CD14-positive monocyte (primary cell): Measurements from ENCODE around the gene NT5E. TPM values are rescaled to one million over a fixed set of nuclear protein-coding genes. Genes with fewer than 3 reads are reported as not detected.

ENCODE experiments used
- DNase-seq, 3 donors: peaks; one replicate each; pipeline ENCODE4 v3.0.0-alpha.2; 2011 to 2022
- H2AFZ ChIP-seq: 2 replicates; pipeline ENCODE4 v1.6.0; 2012; ENCODE audit warnings: mild to moderate bottlenecking, low read depth, low read length, inconsistent platforms; ENCODE audit not compliant: insufficient read depth, poor library complexity, severe bottlenecking
- H3K27ac ChIP-seq, 2 donors: 1 replicate in 1 of 2; 2 replicates in 1 of 2; pipeline ENCODE4 v1.5.1; 2012 to 2013; ENCODE audit warnings: low read length in 2 of 2, control low read depth in 1 of 2, inconsistent platforms in 1 of 2, low read depth in 1 of 2, mild to moderate bottlenecking in 1 of 2
- H3K27me3 ChIP-seq, 2 donors: one replicate each; pipeline versions ENCODE4 v1.6.0 to v1.6.1; 2011 to 2013; ENCODE audit warnings: low read length in 2 of 2; ENCODE audit not compliant: control insufficient read depth in 2 of 2, insufficient read depth in 2 of 2
- H3K36me3 ChIP-seq, 2 donors: replicated peaks in 1 of 2; 1 replicate in 1 of 2; 2 replicates in 1 of 2; pipeline versions ENCODE4 v1.5.1 to v1.6.1; 2012 to 2013; ENCODE audit warnings: low read length in 2 of 2, control low read depth in 1 of 2, inconsistent platforms in 1 of 2, mild to moderate bottlenecking in 1 of 2; ENCODE audit not compliant: insufficient read depth in 2 of 2, control insufficient read depth in 1 of 2
- H3K4me1 ChIP-seq, 2 donors: 1 replicate in 1 of 2; 2 replicates in 1 of 2; pipeline versions ENCODE4 v1.5.1 to v1.6.1; 2012 to 2013; ENCODE audit warnings: low read length in 2 of 2, control low read depth in 1 of 2, inconsistent platforms in 1 of 2, mild to moderate bottlenecking in 1 of 2, moderate library complexity in 1 of 2; ENCODE audit not compliant: insufficient read depth in 2 of 2, control insufficient read depth in 1 of 2
- H3K4me2 ChIP-seq: replicated peaks from 2 replicates; pipeline ENCODE3; 2012; ENCODE audit warnings: low read length, moderate library complexity, mild to moderate bottlenecking; ENCODE audit not compliant: poor library complexity, severe bottlenecking; ENCODE audit errors: extremely low read depth
- H3K4me3 ChIP-seq, 3 experiments: fragments of 200-600 bp in 1 of 3; sonication (generic) in 1 of 3; replicated peaks in 1 of 3; 1 replicate in 2 of 3; 2 replicates in 1 of 3; pipeline ENCODE4 v1.5.1; 2011 to 2013; ENCODE audit warnings: low read length in 3 of 3, mild to moderate bottlenecking in 3 of 3, control low read depth in 2 of 3, low read depth in 2 of 3, inconsistent platforms in 1 of 3, moderate library complexity in 1 of 3
- H3K79me2 ChIP-seq: 2 replicates; pipeline ENCODE4 v1.6.0; 2012; ENCODE audit warnings: mild to moderate bottlenecking, control low read depth, inconsistent platforms, low read length, moderate library complexity; ENCODE audit not compliant: insufficient read depth
- H3K9ac ChIP-seq: 2 replicates; pipeline ENCODE4 v1.6.0; 2017; ENCODE audit warnings: low read length, mild to moderate bottlenecking; ENCODE audit not compliant: insufficient read depth, poor library complexity, severe bottlenecking
- H3K9me3 ChIP-seq, 2 donors: replicated peaks in 1 of 2; 1 replicate in 1 of 2; 2 replicates in 1 of 2; pipeline versions ENCODE4 v1.5.1 to v1.6.1; 2012 to 2013; ENCODE audit warnings: low read length in 2 of 2, control low read depth in 1 of 2; ENCODE audit not compliant: control insufficient read depth in 1 of 2, insufficient read depth in 1 of 2
- H4K20me1 ChIP-seq: 2 replicates; pipeline ENCODE4 v1.6.0; 2012; ENCODE audit warnings: mild to moderate bottlenecking, low read length, control low read depth, moderate library complexity; ENCODE audit not compliant: insufficient read depth
- H3K27ac Mint-ChIP-seq, 7 donors: one replicate each; pipeline ENCODE4 v1.8.0; 2020; ENCODE audit warnings: mild to moderate bottlenecking in 7 of 7, mixed read lengths in 7 of 7, moderate library complexity in 6 of 7, inconsistent platforms in 2 of 7
- H3K27me3 Mint-ChIP-seq, 3 donors: one replicate each; pipeline ENCODE4 v1.8.0; 2021 to 2022; ENCODE audit warnings: low read depth in 3 of 3, mild to moderate bottlenecking in 3 of 3, mixed read lengths in 3 of 3, moderate library complexity in 3 of 3, inconsistent platforms in 1 of 3
- H3K36me3 Mint-ChIP-seq, 2 donors: one replicate each; pipeline ENCODE4 v1.8.0; 2020; ENCODE audit warnings: mixed read lengths in 2 of 2, inconsistent platforms in 1 of 2, mild to moderate bottlenecking in 1 of 2
- H3K4me1 Mint-ChIP-seq: one replicate; pipeline ENCODE4 v1.8.0; 2020; ENCODE audit warnings: mild to moderate bottlenecking, mixed read lengths
- H3K4me3 Mint-ChIP-seq, 2 donors: one replicate each; pipeline ENCODE4 v1.8.0; 2020; ENCODE audit warnings: mild to moderate bottlenecking in 2 of 2, mixed read lengths in 2 of 2, moderate library complexity in 1 of 2
- H3K9me3 Mint-ChIP-seq, 7 donors: one replicate each; pipeline ENCODE4 v1.8.0; 2020 to 2022; ENCODE audit warnings: mixed read lengths in 7 of 7, mild to moderate bottlenecking in 6 of 7, moderate library complexity in 6 of 7, inconsistent platforms in 2 of 7
- WGBS: methylation state at CpG from one replicate; pipeline ENCODE4 v1.1.5; 2013; ENCODE audit warnings: missing lambda C conversion rate; ENCODE audit not compliant: insufficient coverage; 5-methylcytosine and 5-hydroxymethylcytosine counted together
- intact Hi-C, 2 donors: fragments of 100-400 bp; cut with micrococcal nuclease; formaldehyde crosslinking; loops; one replicate each; pipeline versions ENCODE4 v1.15.0 to v1.15.1; 2023
- polyA plus RNA-seq, 3 donors: library from polyadenylated mRNA; depleted of rRNA in 1 of 3; unstranded in 2 of 3; stranded (reverse) in 1 of 3; fragments of 300-500 nt in 2 of 3; fragments of >200 nt in 1 of 3; fragmentation: Illumina TruSeq in 2 of 3; gene quantifications; 1 replicate in 2 of 3; 2 replicates in 1 of 3; pipeline ENCODE4 v1.2.3, GENCODE V29; 2012 to 2021
- TF ChIP-seq, protein P1 (sequence below): fragments of 200-600 bp; IDR thresholded peaks from one replicate; pipeline ENCODE4 v1.8.0; 2022; ENCODE audit warnings: antibody characterized with exemption, mild to moderate bottlenecking

NT5E gene
- polyA plus RNA-seq, 3 donors = 0.14 to 0.18 TPM; not detected in 1

DNA sequence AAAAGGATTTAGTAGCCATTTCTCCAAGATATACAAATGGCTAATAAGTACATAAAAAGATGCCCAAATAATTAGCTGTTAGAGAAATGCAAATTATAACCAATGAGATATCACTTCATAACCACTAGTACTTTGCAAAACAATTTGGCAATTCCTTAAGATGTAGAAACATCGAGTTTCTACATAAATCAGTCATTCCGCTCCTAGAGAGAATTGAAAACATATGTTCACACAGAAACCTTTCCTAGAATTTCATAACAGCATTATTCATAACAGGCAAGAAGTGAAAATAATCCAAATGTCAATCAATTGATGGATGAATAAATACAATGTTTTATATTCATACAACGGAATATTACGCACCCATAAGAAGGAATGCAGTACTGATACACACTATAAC lies 20.5 kb upstream of the NT5E start:
- H3K9me3 Mint-ChIP-seq = peaks cover 5 to 24% (median 19%) of the 10 kb centered on the region in 7 donors

DNA sequence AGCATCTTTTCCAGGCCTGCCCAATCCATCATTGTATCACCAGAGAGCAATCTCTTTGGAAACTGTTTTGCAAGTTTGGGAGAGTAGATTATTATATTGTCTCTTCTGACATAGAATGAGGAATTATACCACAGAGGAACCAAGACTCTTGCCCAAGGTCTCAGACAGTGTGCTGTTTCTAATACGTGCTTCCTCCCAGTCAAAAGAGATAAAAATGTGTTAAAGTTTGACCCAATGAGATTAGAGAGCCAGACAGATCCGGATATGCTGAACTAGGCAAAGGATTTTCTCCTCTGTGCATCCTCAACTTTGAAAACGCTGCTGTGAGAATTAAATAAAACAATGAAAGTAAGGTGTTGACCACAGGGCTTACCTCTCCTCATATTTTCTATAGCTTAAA lies 18.6 kb upstream of the NT5E start:
- intact Hi-C loops = no loop called here
- Histone ChIP-seq H3K9ac (no peak overlapping the region), H2AFZ (no peak overlapping the region), H3K27ac (no peak overlapping the region), H3K9me3 (peaks cover 7 to 11% of the 10 kb centered on the region in 2 donors), H3K36me3 (no peaks in the 10 kb centered on the region), H3K27me3 (no peaks in the 10 kb centered on the region), H4K20me1 (no peaks in the 10 kb centered on the region), H3K4me3 (no peak overlapping the region), H3K79me2 (no peaks in the 10 kb centered on the region), H3K4me2 (no peak overlapping the region), H3K4me1 (no peaks in the 10 kb centered on the region)
- Mint-ChIP-seq H3K36me3 (no peaks in the 10 kb centered on the region), H3K4me3 (no peak overlapping the region), H3K9me3 (peaks cover 0 to 18% (median 14%) of the 10 kb centered on the region in 7 donors), H3K27ac (no peak overlapping the region), H3K4me1 (no peaks in the 10 kb centered on the region), H3K27me3 (peaks cover 0 to 4% (median 0%) of the 10 kb centered on the region in 3 donors)
- no peak for DNase-seq
- no CpG with 5 or more reads among the region's 3 CpGs for WGBS
- TF ChIP-seq, protein P1, sequence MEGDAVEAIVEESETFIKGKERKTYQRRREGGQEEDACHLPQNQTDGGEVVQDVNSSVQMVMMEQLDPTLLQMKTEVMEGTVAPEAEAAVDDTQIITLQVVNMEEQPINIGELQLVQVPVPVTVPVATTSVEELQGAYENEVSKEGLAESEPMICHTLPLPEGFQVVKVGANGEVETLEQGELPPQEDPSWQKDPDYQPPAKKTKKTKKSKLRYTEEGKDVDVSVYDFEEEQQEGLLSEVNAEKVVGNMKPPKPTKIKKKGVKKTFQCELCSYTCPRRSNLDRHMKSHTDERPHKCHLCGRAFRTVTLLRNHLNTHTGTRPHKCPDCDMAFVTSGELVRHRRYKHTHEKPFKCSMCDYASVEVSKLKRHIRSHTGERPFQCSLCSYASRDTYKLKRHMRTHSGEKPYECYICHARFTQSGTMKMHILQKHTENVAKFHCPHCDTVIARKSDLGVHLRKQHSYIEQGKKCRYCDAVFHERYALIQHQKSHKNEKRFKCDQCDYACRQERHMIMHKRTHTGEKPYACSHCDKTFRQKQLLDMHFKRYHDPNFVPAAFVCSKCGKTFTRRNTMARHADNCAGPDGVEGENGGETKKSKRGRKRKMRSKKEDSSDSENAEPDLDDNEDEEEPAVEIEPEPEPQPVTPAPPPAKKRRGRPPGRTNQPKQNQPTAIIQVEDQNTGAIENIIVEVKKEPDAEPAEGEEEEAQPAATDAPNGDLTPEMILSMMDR = no peak

More for the DNA sequence above, 20.5 kb upstream of the NT5E start:
- Mint-ChIP-seq H3K4me3 (no peak overlapping the region), H3K27ac (no peak overlapping the region), H3K36me3 (no peaks in the 10 kb centered on the region), H3K4me1 (no peaks in the 10 kb centered on the region), H3K27me3 (peaks cover 0 to 4% (median 0%) of the 10 kb centered on the region in 3 donors)
- no peak overlapping the region for H3K4me3 ChIP-seq
- H3K4me1 ChIP-seq = no peaks in the 10 kb centered on the region
- no peaks in the 10 kb centered on the region for H3K79me2 ChIP-seq
- no peak overlapping the region for H3K27ac ChIP-seq
- no peak for DNase-seq
- no peak overlapping the region for H3K4me2 ChIP-seq
- H4K20me1 ChIP-seq = no peaks in the 10 kb centered on the region
- no CpG with 5 or more reads among the region's 4 CpGs for WGBS
- intact Hi-C loops = no loop called here
- no peaks in the 10 kb centered on the region for H3K36me3 ChIP-seq
- peaks cover 11 to 13% of the 10 kb centered on the region in 2 donors for H3K9me3 ChIP-seq
- H3K27me3 ChIP-seq = no peaks in the 10 kb centered on the region
- H3K9ac ChIP-seq = no peak overlapping the region
- TF ChIP-seq, protein P1 = no peak
- no peak overlapping the region for H2AFZ ChIP-seq
